DMS 273 (cell line): ENCODE results near the gene PCDHB8.
A peak's percentile ranks its signal among the peaks of the same experiment; 100 is the strongest.
"Not testable (repeated sequence)": the region's sequence is repeated elsewhere in the genome, so short reads cannot be mapped to it uniquely, and the experiment has no call there.

ENCODE experiments used
- DNase-seq: peaks from one replicate; lab custom pipeline; 2025; ENCODE audit not compliant: unreplicated experiment; lab: John Stamatoyannopoulos, UW

The PCDHB8 gene

GRCh38 chr5:141184117-141184855 lies 6.7 kb downstream of the PCDHB8 start:
- DNase-seq, result not testable (repeated sequence)

DNA sequence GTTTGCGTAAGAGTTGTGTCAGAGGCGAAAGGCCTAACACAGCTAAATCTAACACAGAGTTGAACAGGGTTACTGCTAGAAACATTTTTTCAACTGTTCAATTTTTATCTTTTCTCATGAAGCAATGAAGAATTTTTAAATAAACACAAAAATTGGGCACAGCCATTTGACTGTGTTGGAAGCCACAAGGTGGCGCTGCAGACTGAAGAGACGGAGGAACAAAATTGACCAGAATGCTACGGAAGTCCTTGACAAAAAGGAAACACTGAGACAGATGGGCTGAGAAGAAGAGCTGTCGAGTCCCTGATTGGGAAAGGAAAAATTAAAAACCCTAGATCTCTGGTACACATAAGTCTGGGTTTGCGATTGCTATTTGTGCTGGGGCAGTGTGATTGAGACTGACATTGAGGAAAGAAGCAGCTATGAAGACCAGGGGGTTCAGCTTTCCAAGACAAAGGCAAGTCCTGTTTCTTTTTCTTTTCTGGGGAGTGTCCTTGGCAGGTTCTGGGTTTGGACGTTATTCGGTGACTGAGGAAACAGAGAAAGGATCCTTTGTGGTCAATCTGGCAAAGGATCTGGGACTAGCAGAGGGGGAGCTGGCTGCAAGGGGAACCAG lies 9.4 kb downstream of the PCDHB8 start, which contains the start of gene PCDHB9:
PCDHB9 (plus strand) TSS at position 265 of the 616 bp plus-strand sequence; CDS start at position 423, 158 bp downstream.
- DNase-seq, result peak; percentile 93

- not testable (repeated sequence) for DNase-seq
These were observed 11.1 kb downstream of the PCDHB8 start for GRCh38 chr5:141188682-141189081.

DNA sequence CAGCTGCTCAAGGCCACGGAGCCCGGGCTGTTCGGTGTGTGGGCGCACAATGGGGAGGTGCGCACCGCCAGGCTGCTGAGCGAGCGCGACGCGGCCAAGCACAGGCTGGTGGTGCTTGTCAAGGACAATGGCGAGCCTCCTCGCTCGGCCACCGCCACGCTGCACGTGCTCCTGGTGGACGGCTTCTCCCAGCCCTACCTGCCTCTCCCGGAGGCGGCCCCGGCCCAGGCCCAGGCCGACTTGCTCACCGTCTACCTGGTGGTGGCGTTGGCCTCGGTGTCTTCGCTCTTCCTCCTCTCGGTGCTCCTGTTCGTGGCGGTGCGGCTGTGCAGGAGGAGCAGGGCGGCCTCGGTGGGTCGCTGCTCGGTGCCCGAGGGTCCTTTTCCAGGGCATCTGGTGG lies 11.5 kb downstream of the PCDHB8 start:
- not testable (repeated sequence) for DNase-seq

DNA sequence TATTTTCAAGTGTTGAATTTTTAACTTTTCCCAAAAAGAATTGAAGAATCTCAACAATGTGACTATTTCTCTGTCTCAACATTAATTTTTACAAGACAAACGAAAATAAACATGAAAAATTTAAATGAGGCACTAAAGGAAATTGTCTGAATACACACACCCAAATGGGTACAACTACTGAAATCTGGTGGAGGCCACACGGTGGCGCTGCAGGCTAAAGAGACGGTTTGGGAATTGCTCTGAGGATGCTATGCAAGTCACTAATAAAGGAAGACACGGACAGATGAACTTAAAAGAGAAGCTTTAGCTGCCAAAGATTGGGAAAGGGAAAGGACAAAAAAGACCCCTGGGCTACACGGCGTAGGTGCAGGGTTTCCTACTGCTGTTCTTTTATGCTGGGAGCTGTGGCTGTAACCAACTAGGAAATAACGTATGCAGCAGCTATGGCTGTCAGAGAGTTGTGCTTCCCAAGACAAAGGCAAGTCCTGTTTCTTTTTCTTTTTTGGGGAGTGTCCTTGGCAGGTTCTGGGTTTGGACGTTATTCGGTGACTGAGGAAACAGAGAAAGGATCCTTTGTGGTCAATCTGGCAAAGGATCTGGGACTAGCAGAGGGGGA lies 14.6 kb downstream of the PCDHB8 start, which contains the start of gene PCDHB10:
PCDHB10 (plus strand) TSS at position 244 of the 616 bp plus-strand sequence; CDS start at position 444, 200 bp downstream.
- peak; percentile 55 for DNase-seq

- not testable (repeated sequence) for DNase-seq
These were observed 16.7 kb downstream of the PCDHB8 start for GRCh38 chr5:141194332-141194731.

- no peak for DNase-seq
These were observed 18.8 kb downstream of the PCDHB8 start for GRCh38 chr5:141196363-141196762.

DNA sequence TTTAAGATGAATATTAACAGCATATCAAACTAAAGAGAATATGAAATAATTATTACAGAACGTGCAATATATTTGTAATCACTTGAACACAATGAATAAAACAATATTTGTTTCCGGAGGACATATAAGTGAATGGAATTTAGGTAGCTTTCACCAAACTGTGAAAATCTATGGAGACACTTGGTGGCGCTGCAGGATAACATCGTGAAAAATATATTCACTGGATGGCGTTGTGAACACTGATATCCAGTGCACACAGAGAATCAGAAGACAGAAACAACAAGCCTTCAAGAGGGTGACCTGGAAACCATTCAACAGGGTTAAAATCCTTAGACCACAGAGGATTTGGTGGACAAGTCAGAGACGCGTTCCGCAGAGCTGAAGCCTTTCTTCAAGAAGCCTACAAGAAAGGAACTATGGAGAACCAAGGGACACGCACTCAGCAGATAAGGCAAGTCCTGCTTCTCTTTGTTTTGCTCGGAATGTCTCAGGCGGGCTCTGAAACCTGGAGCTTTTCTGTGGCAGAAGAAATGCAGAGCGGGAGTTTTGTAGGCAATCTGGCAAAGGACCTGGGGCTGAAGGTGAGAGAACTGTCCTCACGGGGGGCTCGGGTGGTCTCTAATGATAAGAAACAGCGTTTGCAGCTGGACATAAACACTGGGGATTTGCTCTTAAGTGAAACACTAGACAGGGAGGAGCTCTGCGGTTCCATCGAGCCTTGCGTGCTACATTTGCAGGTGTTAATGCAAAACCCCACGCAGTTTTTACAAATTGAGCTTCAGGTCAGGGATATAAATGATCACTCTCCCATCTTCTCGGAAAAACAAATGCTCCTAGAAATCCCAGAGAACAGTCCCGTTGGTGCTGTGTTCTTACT lies 22.0 kb downstream of the PCDHB8 start, which contains the start of gene PCDHB11:
PCDHB11 (plus strand) TSS at position 269 of the 877 bp plus-strand sequence; CDS start at position 417, 148 bp downstream.
- peak; percentile 60 for DNase-seq

DNA sequence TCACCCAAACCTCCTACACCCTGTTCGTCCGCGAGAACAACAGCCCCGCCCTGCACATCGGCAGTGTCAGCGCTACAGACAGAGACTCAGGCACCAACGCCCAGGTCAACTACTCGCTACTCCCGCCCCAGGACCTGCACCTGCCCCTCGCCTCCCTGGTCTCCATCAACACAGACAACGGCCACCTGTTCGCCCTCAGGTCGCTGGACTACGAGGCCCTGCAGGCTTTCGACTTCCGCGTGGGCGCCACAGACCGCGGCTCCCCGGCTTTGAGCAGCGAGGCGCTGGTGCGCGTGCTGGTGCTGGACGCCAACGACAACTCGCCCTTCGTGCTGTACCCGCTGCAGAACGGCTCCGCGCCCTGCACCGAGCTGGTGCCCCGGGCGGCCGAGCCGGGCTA lies 23.5 kb downstream of the PCDHB8 start:
- DNase-seq, result not testable (repeated sequence)

DNA sequence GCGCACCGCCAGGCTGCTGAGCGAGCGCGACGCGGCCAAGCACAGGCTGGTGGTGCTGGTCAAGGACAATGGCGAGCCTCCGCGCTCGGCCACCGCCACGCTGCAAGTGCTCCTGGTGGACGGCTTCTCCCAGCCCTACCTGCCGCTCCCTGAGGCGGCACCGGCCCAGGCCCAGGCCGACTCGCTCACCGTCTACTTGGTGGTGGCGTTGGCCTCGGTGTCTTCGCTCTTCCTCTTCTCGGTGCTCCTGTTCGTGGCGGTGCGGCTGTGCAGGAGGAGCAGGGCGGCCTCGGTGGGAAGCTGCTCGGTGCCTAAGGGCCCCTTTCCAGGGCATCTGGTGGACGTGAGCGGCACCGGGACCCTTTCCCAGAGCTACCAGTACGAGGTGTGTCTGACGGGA lies 24.1 kb downstream of the PCDHB8 start:
- DNase-seq, result not testable (repeated sequence)

GRCh38 chr5:141208478-141208877 lies 30.9 kb downstream of the PCDHB8 start, which contains the start of gene PCDHB12:
Gene PCDHB12 (plus strand): TSS chr5:141208719. CDS start chr5:141208908, 189 bp downstream.
- no peak for DNase-seq

DNA sequence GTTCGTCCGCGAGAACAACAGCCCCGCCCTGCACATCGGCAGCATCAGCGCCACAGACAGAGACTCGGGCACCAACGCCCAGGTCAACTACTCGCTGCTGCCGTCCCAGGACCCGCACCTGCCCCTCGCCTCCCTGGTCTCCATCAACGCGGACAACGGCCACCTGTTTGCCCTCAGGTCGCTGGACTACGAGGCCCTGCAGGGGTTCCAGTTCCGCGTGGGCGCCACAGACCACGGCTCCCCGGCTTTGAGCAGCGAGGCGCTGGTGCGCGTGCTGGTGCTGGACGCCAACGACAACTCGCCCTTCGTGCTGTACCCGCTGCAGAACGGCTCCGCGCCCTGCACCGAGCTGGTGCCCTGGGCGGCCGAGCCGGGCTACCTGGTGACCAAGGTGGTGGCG lies 32.7 kb downstream of the PCDHB8 start:
- DNase-seq, result not testable (repeated sequence)

- not testable (repeated sequence) for DNase-seq
These were observed 33.3 kb downstream of the PCDHB8 start for GRCh38 chr5:141210849-141211248.

DNA sequence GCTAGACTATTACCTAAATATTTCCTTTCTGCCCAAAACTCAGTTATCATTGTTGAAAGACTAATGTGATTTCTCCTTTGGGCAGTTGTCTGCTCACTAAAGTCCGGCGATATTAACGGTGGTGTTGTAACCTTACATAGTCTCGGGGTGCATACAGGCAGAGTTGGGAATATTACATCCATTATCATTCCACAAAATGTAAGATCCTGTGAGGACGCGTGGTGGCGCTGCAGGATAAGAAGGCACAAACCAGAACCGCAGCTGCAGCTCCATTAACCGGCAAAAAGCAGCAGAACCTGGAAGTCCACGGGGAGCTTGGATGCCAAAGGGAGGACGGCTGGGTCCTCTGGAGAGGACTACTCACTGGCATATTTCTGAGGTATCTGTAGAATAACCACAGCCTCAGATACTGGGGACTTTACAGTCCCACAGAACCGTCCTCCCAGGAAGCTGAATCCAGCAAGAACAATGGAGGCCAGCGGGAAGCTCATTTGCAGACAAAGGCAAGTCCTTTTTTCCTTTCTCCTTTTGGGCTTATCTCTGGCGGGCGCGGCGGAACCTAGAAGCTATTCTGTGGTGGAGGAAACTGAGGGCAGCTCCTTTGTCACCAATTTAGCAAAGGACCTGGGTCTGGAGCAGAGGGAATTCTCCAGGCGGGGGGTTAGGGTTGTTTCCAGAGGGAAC lies 36.2 kb downstream of the PCDHB8 start, which contains the start of gene PCDHB13:
PCDHB13 (plus strand) TSS at position 264 of the 684 bp plus-strand sequence; CDS start at position 469, 205 bp downstream.
- peak; percentile 56 for DNase-seq

DNA sequence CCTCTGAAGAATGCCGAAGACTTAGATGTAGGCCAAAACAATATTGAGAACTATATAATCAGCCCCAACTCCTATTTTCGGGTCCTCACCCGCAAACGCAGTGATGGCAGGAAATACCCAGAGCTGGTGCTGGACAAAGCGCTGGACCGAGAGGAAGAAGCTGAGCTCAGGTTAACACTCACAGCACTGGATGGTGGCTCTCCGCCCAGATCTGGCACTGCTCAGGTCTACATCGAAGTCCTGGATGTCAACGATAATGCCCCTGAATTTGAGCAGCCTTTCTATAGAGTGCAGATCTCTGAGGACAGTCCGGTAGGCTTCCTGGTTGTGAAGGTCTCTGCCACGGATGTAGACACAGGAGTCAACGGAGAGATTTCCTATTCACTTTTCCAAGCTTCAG lies 37.0 kb downstream of the PCDHB8 start:
- not testable (repeated sequence) for DNase-seq

DNA sequence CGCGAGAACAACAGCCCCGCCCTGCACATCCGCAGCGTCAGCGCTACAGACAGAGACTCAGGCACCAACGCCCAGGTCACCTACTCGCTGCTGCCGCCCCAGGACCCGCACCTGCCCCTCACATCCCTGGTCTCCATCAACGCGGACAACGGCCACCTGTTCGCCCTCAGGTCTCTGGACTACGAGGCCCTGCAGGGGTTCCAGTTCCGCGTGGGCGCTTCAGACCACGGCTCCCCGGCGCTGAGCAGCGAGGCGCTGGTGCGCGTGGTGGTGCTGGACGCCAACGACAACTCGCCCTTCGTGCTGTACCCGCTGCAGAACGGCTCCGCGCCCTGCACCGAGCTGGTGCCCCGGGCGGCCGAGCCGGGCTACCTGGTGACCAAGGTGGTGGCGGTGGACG lies 37.9 kb downstream of the PCDHB8 start:
- DNase-seq, result not testable (repeated sequence)

GRCh38 chr5:141216035-141216434 lies 38.4 kb downstream of the PCDHB8 start:
- DNase-seq, result not testable (repeated sequence)

DNA sequence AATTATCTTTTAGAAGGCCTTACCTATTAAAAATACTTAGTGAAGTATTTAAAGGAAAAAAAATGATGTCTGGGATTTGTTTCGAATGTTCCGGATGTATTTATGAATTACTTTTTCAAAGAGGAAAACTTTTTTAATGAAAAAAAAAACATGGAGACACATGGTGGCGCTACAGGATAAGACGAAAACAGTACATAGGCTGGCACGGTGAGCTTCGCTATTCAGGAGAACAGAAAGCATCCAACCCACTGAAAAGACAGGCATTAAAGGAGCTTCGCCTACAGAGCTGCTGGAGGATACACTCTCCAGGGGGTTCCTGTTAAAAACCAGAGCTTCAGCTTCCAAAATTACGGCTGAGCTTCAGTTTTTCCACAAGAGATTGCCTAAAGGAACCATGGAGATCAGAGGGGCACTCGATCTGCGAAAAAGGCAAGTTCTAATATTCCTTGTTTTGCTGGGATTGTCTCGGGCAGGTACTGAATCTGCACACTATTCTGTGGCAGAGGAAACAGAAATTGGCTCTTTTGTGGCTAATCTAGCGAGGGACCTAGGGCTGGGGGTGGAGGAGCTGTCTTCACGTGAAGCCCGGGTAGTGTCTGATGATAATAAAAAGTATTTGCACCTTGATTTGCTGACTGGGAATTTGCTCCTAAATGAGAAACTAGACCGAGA lies 45.7 kb downstream of the PCDHB8 start, which contains the start of gene PCDHB14:
PCDHB14 (plus strand) TSS at position 232 of the 672 bp plus-strand sequence; CDS start at position 395, 163 bp downstream.
- peak; percentile 86 for DNase-seq

DNA sequence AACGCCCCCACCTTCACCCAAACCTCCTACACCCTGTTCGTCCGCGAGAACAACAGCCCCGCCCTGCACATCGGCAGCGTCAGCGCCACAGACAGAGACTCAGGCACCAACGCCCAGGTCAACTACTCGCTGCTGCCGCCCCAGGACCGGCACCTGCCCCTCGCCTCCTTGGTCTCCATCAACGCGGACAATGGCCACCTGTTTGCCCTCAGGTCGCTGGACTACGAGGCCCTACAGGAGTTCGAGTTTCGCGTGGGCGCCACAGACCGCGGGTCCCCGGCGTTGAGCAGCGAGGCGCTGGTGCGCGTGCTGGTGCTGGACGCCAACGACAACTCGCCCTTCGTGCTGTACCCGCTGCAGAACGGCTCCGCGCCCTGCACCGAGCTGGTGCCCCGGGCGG lies 47.3 kb downstream of the PCDHB8 start:
- DNase-seq, result not testable (repeated sequence)
